ENCODE results near the gene RTN4R.

The RTN4R gene

DNA sequence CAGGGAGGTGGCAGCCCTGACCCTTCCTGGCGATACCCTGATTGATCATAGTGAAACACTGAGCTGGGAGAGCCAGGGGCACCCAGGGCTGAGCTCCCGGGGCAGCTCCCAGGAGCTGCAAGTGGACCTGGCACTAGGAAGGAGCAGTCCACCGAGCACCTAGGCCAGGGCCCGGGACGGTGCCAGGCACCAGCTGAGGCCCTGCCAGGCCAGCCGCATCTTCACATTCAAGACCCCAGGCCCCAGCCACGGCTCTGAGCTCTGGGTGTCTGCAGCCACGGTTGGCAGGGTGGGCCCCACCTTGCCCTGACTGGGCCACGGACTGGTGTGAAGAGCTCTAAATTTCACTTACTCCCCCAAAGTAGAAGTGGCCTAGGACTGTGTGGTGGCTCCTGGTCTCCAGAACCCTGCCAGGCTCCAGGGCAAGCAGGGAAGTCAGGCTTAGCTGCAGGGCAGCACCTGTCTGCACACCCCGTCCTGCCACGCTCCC lies 58.3 kb downstream of the RTN4R start:
- H3K27ac ChIP-seq: no peak overlapping the region
- H2AFZ ChIP-seq: no peak overlapping the region
- H3K4me1 ChIP-seq: peaks cover 15% of the 10 kb centered on the region
- H3K4me2 ChIP-seq (ENCODE audit: low read length): no peak overlapping the region
- no peak overlapping the region for H3K4me3 ChIP-seq (ENCODE audit: low read depth, low read length)
- TF ChIP-seq, protein P1, sequence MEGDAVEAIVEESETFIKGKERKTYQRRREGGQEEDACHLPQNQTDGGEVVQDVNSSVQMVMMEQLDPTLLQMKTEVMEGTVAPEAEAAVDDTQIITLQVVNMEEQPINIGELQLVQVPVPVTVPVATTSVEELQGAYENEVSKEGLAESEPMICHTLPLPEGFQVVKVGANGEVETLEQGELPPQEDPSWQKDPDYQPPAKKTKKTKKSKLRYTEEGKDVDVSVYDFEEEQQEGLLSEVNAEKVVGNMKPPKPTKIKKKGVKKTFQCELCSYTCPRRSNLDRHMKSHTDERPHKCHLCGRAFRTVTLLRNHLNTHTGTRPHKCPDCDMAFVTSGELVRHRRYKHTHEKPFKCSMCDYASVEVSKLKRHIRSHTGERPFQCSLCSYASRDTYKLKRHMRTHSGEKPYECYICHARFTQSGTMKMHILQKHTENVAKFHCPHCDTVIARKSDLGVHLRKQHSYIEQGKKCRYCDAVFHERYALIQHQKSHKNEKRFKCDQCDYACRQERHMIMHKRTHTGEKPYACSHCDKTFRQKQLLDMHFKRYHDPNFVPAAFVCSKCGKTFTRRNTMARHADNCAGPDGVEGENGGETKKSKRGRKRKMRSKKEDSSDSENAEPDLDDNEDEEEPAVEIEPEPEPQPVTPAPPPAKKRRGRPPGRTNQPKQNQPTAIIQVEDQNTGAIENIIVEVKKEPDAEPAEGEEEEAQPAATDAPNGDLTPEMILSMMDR (IDR thresholded peaks at IDR 0.05): no peak
- H3K9me3 ChIP-seq (ENCODE audit: control insufficient read depth, low read length): no peaks in the 10 kb centered on the region
- H3K79me2 ChIP-seq: no peaks in the 10 kb centered on the region
- H3K9ac ChIP-seq: no peak overlapping the region
- no peaks in the 10 kb centered on the region for H3K27me3 ChIP-seq (ENCODE audit: control insufficient read depth, insufficient read depth, low read length)
- no peaks in the 10 kb centered on the region for H3K36me3 ChIP-seq (ENCODE audit: control insufficient read depth, insufficient read depth, low read length)

- no peak overlapping the region for H3K9ac ChIP-seq
- H3K9me3 ChIP-seq (ENCODE audit: control insufficient read depth, low read length): no peaks in the 10 kb centered on the region
- TF ChIP-seq, protein P1 (IDR thresholded peaks at IDR 0.05): no peak
- H3K79me2 ChIP-seq: no peaks in the 10 kb centered on the region
- H2AFZ ChIP-seq: no peak overlapping the region
- H3K4me1 ChIP-seq: peaks cover 15% of the 10 kb centered on the region
- H3K27ac ChIP-seq: no peak overlapping the region
- H3K36me3 ChIP-seq (ENCODE audit: control insufficient read depth, insufficient read depth, low read length): no peaks in the 10 kb centered on the region
- no peak overlapping the region for H3K4me3 ChIP-seq (ENCODE audit: low read depth, low read length)
- H3K4me2 ChIP-seq (ENCODE audit: low read length): no peak overlapping the region
- no peaks in the 10 kb centered on the region for H3K27me3 ChIP-seq (ENCODE audit: control insufficient read depth, insufficient read depth, low read length)
Observed at GRCh38 chr22:20208713-20209310, 59.3 kb downstream of the RTN4R start.

GRCh38 chr22:20207277-20208025 lies 60.7 kb downstream of the RTN4R start:
- Histone ChIP-seq H3K9ac (peak overlapping the region; percentile 19), H3K27me3 (ENCODE audit: control insufficient read depth, insufficient read depth, low read length) (no peaks in the 10 kb centered on the region), H3K79me2 (no peaks in the 10 kb centered on the region), H3K4me1 (peaks cover 12% of the 10 kb centered on the region), H3K27ac (no peak overlapping the region), H2AFZ (peak overlapping the region; percentile 89), H3K4me3 (ENCODE audit: low read depth, low read length) (peak overlapping the region; percentile 71), H3K4me2 (ENCODE audit: low read length) (peak overlapping the region; percentile 74), H3K36me3 (ENCODE audit: control insufficient read depth, insufficient read depth, low read length) (no peaks in the 10 kb centered on the region), H3K9me3 (ENCODE audit: control insufficient read depth, low read length) (no peaks in the 10 kb centered on the region)
- TF ChIP-seq, protein P1 (IDR thresholded peaks at IDR 0.05): no peak

GRCh38 chr22:20206709-20207215 lies 61.4 kb downstream of the RTN4R start:
- TF ChIP-seq, protein P1 (IDR thresholded peaks at IDR 0.05): no peak
- peak overlapping the region; percentile 89 for H2AFZ ChIP-seq
- peak overlapping the region; percentile 70 for H3K27ac ChIP-seq
- no peaks in the 10 kb centered on the region for H3K36me3 ChIP-seq (ENCODE audit: control insufficient read depth, insufficient read depth, low read length)
- no peaks in the 10 kb centered on the region for H3K79me2 ChIP-seq
- H3K4me3 ChIP-seq (ENCODE audit: low read depth, low read length): peak overlapping the region; percentile 71
- H3K27me3 ChIP-seq (ENCODE audit: control insufficient read depth, insufficient read depth, low read length): no peaks in the 10 kb centered on the region
- H3K4me1 ChIP-seq: peaks cover 7% of the 10 kb centered on the region
- H3K9me3 ChIP-seq (ENCODE audit: control insufficient read depth, low read length): no peaks in the 10 kb centered on the region
- H3K9ac ChIP-seq: peak overlapping the region; percentile 19
- H3K4me2 ChIP-seq (ENCODE audit: low read length): peak overlapping the region; percentile 74

Measured in parathyroid adenoma (tissue), 2 donors.